Measurements from ENCODE around the gene NETO1.

The NETO1 gene

DNA sequence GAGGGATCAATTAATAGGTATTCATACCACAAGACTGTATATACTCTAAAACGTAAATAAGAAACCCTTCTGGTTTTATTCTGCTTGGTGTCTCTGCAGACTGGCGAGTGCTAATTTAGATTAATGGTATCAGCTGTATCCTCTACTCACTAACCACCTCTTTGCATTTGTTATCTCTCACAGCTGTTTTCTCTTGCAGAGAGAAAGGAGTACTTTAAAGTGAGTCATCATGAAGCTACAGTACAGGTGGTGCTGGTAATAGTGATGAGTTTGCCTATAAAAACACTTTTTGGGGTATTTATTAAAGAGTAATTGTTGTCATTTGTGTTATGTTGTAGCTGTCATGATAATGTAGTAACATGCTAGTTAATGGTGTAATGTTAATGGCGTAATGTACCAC lies 147.7 kb downstream of the NETO1 start:
- DNase-seq = no peak

DNA sequence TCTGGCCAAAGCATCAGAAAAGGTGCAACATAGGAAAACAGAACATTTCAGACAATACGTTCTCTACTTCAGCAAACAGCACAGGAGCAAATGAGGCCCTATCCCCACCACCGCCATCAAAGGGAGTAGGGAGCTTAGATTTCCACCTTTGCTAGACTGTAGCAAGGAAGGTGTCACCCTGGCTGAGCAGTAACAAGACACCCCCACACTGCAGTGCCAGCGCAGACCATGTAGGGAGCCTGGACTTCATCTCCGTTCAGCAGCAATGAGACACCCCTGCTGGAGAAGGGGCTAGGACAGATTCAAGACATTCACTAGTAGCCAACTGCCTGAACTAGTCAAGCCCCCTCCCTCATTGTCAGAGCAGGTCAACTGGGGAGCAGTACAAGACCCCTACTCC lies 163.6 kb downstream of the NETO1 start:
- no peak for DNase-seq

DNA sequence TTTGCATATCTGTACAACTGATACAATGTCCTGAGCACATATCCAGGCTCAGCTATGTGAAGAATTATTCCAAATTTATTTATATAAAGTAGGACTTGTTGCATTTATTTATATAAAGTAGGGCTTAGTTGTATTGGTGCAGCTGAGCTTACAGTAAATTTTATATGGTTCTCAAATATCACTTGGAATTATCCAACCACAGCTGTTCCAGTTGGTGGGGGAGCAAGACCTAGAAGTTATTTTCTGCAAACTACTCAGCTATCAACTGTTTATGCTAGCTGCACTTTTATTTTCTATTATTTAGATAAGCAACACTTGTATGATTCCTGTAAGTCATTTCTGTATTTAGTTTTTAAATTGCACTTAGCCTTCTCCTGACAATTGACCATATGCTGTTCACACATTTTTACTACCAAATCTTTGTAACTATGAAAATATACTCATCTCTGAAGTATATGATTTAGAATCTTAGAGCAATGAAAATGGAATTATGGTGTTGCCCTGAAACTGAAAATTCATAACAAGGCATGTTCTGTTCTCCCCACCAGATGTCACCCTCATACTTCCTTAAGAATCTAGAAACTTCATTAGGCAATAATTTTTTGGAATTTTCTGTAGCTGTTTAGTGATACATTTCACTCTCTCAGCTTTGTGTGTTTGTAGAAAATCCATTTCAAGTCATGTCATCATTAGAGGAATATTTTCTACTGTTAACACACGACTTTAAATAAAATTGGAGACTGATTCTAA lies 166.7 kb downstream of the NETO1 start:
- DNase-seq = peak; percentile 10

DNA sequence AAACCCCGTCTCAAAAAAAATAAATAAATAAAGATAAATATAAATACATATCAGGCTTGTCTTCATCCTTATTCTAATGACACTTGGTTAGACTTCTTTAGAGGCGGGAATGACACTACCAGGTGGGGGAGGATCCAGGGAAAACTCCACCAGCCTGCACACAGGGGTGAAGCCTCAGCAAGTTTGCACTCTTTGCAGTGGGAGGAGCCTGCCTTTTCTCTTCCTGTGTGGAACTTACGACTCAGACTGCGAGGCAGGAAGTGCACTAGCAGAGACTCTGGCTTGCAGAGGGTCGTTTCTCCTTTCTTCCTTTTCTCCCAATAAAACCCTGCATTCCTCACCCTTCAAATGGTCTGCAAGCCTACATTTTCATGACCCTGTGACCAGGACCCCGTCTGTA lies 170.1 kb downstream of the NETO1 start:
- DNase-seq = no peak

DNA sequence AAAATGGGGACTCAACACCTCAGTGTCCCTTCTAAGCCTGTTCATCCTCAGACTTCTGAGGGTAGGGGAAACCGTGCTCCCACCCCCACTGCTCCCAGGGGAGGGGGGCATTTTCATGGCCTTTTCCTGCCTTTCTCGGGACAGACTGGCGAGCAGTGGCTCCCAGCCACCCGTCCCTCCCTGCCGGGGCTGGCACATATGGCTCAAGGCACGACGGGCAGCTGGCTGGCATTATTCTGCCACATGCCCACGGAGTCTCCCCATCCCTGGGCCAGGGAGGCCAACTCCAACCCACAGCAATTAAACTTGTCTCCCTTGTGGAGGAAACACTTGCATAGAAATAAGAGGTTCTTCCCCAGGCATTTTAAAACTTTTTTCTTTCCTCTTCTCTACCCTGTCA lies 175.2 kb downstream of the NETO1 start:
- DNase-seq = no peak

Data from DMS153 (cell line).